HG02678 (cell line): ENCODE measurements around the gene CAPN1.

ENCODE experiments used
- ATAC-seq: cut with Tn5 transposase; IDR thresholded peaks from one replicate; pipeline ENCODE4 v1.9.1; 2021; ENCODE audit warnings: mild to moderate bottlenecking, moderate library complexity; ENCODE audit not compliant: unreplicated experiment

Gene CAPN1

GRCh38 chr11:65188486-65188885, 6.8 kb downstream of the CAPN1 start:
- ATAC-seq: no peak

- ATAC-seq: no peak
Measured at GRCh38 chr11:65189191-65189590, 7.5 kb downstream of the CAPN1 start.

GRCh38 chr11:65194564-65194963, 12.8 kb downstream of the CAPN1 start:
- no peak for ATAC-seq

- ATAC-seq: no peak
Measured at GRCh38 chr11:65204143-65204542, 22.4 kb downstream of the CAPN1 start.

- ATAC-seq: no peak
Measured at GRCh38 chr11:65204646-65205601, 23.2 kb downstream of the CAPN1 start.

- ATAC-seq: no peak
Measured at GRCh38 chr11:65205602-65205967, 23.9 kb downstream of the CAPN1 start.

- ATAC-seq: no peak
Measured at GRCh38 chr11:65206441-65206841, 24.7 kb downstream of the CAPN1 start.

GRCh38 chr11:65206901-65207300, 25.2 kb downstream of the CAPN1 start:
- ATAC-seq: no peak

GRCh38 chr11:65207918-65208784, 26.4 kb downstream of the CAPN1 start:
- ATAC-seq: no peak

- no peak for ATAC-seq
Measured at GRCh38 chr11:65208785-65209710, 27.3 kb downstream of the CAPN1 start.

- ATAC-seq: no peak
Measured at GRCh38 chr11:65209711-65210360, 28.1 kb downstream of the CAPN1 start.

GRCh38 chr11:65210361-65210731, 28.6 kb downstream of the CAPN1 start:
- no peak for ATAC-seq

- ATAC-seq: no peak
Measured at GRCh38 chr11:65210748-65211147, 29.0 kb downstream of the CAPN1 start.

- ATAC-seq: no peak
Measured at GRCh38 chr11:65211293-65212105, 29.8 kb downstream of the CAPN1 start.

- no peak for ATAC-seq
Measured at GRCh38 chr11:65212226-65212801, 30.6 kb downstream of the CAPN1 start.

GRCh38 chr11:65213322-65214211, 31.8 kb downstream of the CAPN1 start:
- no peak for ATAC-seq

GRCh38 chr11:65214212-65214845, 32.6 kb downstream of the CAPN1 start:
- no peak for ATAC-seq
